GM23338 (cell line): ENCODE data around the gene KCNAB2.

Experiments used
- CREB1 ChIP-seq: fragments of 250-450 bp; sonication (Bioruptor Pico); IDR thresholded peaks from 2 replicates; pipeline ENCODE4 v1.5.0; 2020; ENCODE audit warnings: low read depth, mild to moderate bottlenecking, moderate library complexity
- CTCF ChIP-seq, 2 experiments: fragments of 200-600 bp in 1 of 2; sonication (generic) in 1 of 2; conservative IDR thresholded peaks; 2 replicates each; pipeline versions ENCODE4 v1.5.1 to v1.6.1; 2016 to 2017; ENCODE audit warnings: antibody characterized with exemption in 2 of 2, low read depth in 2 of 2, mild to moderate bottlenecking in 2 of 2, moderate library complexity in 1 of 2
- EZH2 ChIP-seq: fragments of 200-600 bp; sonication (generic); IDR thresholded peaks from one replicate; pipeline ENCODE4 v1.8.0; 2017; ENCODE audit warnings: antibody characterized with exemption, mild to moderate bottlenecking, low read depth; ENCODE audit not compliant: unreplicated experiment
- EZH2phosphoT487 ChIP-seq: fragments of 200-600 bp; sonication (generic); IDR thresholded peaks from one replicate; pipeline ENCODE4 v1.8.1; 2018; ENCODE audit warnings: antibody characterized with exemption; ENCODE audit not compliant: unreplicated experiment
- JUNB ChIP-seq: IDR thresholded peaks from one replicate; pipeline ENCODE4 v1.6.1; 2016; ENCODE audit warnings: antibody characterized with exemption; ENCODE audit not compliant: unreplicated experiment
- NANOG ChIP-seq: IDR thresholded peaks from 2 replicates; pipeline ENCODE4 v1.6.1; 2016; ENCODE audit warnings: antibody characterized with exemption, borderline replicate concordance
- POLR2AphosphoS5 ChIP-seq: IDR thresholded peaks from 2 replicates; pipeline ENCODE4 v1.6.1; 2016; ENCODE audit warnings: antibody characterized with exemption, low read depth
- STAT1 ChIP-seq: IDR thresholded peaks from one replicate; pipeline ENCODE4 v1.6.1; 2016; ENCODE audit warnings: antibody characterized with exemption; ENCODE audit not compliant: unreplicated experiment
- ZNF114 ChIP-seq: fragments of 250-450 bp; sonication (Bioruptor Pico); IDR thresholded peaks from 2 replicates; pipeline ENCODE4 v1.5.0; 2020; ENCODE audit warnings: mild to moderate bottlenecking, moderate library complexity
- ZNF331 ChIP-seq: fragments of 250-450 bp; sonication (Bioruptor Pico); IDR thresholded peaks from 2 replicates; pipeline ENCODE4 v1.5.0; 2020; ENCODE audit warnings: low read depth, mild to moderate bottlenecking, moderate library complexity
- TF ChIP-seq, protein P1 (sequence below): IDR thresholded peaks from one replicate; pipeline ENCODE4 v1.6.1; 2018; ENCODE audit warnings: antibody characterized with exemption; ENCODE audit not compliant: unreplicated experiment
- TF ChIP-seq, protein P2 (sequence below): IDR thresholded peaks from 2 replicates; pipeline ENCODE4 v1.6.1; 2016; ENCODE audit warnings: antibody characterized with exemption

GRCh38 chr1:6030132-6030531 lies 15.6 kb upstream of the KCNAB2 start:
- no peak for TF ChIP-seq EZH2phosphoT487
- TF ChIP-seq CTCF (conservative IDR thresholded peaks at IDR 0.05; ENCODE audit: low read depth in 2 of 2), result no peak
- no peak for TF ChIP-seq EZH2
- TF ChIP-seq POLR2AphosphoS5, result no peak
- no peak for TF ChIP-seq CREB1 (CRISPR knock-in tag)
- TF ChIP-seq NANOG, result no peak
- TF ChIP-seq, protein P1, sequence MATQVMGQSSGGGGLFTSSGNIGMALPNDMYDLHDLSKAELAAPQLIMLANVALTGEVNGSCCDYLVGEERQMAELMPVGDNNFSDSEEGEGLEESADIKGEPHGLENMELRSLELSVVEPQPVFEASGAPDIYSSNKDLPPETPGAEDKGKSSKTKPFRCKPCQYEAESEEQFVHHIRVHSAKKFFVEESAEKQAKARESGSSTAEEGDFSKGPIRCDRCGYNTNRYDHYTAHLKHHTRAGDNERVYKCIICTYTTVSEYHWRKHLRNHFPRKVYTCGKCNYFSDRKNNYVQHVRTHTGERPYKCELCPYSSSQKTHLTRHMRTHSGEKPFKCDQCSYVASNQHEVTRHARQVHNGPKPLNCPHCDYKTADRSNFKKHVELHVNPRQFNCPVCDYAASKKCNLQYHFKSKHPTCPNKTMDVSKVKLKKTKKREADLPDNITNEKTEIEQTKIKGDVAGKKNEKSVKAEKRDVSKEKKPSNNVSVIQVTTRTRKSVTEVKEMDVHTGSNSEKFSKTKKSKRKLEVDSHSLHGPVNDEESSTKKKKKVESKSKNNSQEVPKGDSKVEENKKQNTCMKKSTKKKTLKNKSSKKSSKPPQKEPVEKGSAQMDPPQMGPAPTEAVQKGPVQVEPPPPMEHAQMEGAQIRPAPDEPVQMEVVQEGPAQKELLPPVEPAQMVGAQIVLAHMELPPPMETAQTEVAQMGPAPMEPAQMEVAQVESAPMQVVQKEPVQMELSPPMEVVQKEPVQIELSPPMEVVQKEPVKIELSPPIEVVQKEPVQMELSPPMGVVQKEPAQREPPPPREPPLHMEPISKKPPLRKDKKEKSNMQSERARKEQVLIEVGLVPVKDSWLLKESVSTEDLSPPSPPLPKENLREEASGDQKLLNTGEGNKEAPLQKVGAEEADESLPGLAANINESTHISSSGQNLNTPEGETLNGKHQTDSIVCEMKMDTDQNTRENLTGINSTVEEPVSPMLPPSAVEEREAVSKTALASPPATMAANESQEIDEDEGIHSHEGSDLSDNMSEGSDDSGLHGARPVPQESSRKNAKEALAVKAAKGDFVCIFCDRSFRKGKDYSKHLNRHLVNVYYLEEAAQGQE, result no peak
- TF ChIP-seq ZNF114 (CRISPR knock-in tag), result no peak
- TF ChIP-seq ZNF331 (CRISPR knock-in tag), result no peak
- TF ChIP-seq JUNB, result no peak
- TF ChIP-seq, protein P2, sequence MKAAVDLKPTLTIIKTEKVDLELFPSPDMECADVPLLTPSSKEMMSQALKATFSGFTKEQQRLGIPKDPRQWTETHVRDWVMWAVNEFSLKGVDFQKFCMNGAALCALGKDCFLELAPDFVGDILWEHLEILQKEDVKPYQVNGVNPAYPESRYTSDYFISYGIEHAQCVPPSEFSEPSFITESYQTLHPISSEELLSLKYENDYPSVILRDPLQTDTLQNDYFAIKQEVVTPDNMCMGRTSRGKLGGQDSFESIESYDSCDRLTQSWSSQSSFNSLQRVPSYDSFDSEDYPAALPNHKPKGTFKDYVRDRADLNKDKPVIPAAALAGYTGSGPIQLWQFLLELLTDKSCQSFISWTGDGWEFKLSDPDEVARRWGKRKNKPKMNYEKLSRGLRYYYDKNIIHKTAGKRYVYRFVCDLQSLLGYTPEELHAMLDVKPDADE, result no peak
- no peak for TF ChIP-seq STAT1
